Measurements from ENCODE around the gene RPGRIP1L. TPM values are rescaled to one million over a fixed set of nuclear protein-coding genes. Genes with fewer than 3 reads are reported as not detected.

The RPGRIP1L gene
- total RNA-seq, 3 donors from 2014 or later (not counting 1 experiment from before 2014, with no cell fraction given) = 2.3 to 3.0 (median 2.6) TPM

DNA sequence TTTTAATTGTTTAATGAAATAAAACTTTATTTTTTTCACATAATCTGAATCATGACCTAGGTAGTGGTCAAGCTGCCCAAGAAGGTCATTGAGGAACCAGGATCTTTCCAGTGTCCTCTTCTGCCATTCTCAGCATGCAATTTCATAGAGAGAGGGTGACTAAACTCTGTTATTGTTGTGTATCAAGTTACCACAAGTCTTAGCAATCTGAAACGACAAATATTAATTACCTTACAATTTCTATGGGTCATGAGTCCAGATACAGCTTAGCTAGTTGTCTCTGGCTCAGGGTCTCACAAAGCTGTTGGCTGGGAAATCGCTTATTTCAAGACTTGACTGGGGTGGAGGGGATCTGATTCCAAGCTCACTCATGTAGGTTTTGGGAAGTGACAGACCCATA lies 37.9 kb upstream of the RPGRIP1L start:
- Mint-ChIP-seq H3K27ac (no peak overlapping the region), H3K27me3 (ENCODE audit: low read depth in 2 of 2) (no peaks in the 10 kb centered on the region), H3K4me3 (no peak overlapping the region), H3K4me1 (peaks cover 24 to 28% of the 10 kb centered on the region in 2 donors), H3K9me3 (no peaks in the 10 kb centered on the region), H3K36me3 (no peaks in the 10 kb centered on the region)
- ATAC-seq (no peak), DNase-seq (no peak)
- TF ChIP-seq, protein P1, sequence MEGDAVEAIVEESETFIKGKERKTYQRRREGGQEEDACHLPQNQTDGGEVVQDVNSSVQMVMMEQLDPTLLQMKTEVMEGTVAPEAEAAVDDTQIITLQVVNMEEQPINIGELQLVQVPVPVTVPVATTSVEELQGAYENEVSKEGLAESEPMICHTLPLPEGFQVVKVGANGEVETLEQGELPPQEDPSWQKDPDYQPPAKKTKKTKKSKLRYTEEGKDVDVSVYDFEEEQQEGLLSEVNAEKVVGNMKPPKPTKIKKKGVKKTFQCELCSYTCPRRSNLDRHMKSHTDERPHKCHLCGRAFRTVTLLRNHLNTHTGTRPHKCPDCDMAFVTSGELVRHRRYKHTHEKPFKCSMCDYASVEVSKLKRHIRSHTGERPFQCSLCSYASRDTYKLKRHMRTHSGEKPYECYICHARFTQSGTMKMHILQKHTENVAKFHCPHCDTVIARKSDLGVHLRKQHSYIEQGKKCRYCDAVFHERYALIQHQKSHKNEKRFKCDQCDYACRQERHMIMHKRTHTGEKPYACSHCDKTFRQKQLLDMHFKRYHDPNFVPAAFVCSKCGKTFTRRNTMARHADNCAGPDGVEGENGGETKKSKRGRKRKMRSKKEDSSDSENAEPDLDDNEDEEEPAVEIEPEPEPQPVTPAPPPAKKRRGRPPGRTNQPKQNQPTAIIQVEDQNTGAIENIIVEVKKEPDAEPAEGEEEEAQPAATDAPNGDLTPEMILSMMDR (IDR thresholded peaks at IDR 0.05) = no peak
- Histone ChIP-seq H3K27ac (ENCODE audit: low read length) (no peak overlapping the region), H3K27me3 (ENCODE audit: control insufficient read depth, insufficient read depth, low read length) (no peaks in the 10 kb centered on the region), H3K4me3 (ENCODE audit: low read length) (no peak overlapping the region), H3K9me3 (ENCODE audit: control insufficient read depth, insufficient read depth, low read length) (no peaks in the 10 kb centered on the region), H3K4me1 (ENCODE audit: control insufficient read depth, insufficient read depth, low read length) (peaks cover 4% of the 10 kb centered on the region), H3K36me3 (ENCODE audit: control insufficient read depth, insufficient read depth, low read length) (no peaks in the 10 kb centered on the region)
- intact Hi-C loops (cut with micrococcal nuclease) = no loop called here
- 94% methylated on average over 2 of the region's 2 CpGs for WGBS (ENCODE audit: insufficient coverage)

DNA sequence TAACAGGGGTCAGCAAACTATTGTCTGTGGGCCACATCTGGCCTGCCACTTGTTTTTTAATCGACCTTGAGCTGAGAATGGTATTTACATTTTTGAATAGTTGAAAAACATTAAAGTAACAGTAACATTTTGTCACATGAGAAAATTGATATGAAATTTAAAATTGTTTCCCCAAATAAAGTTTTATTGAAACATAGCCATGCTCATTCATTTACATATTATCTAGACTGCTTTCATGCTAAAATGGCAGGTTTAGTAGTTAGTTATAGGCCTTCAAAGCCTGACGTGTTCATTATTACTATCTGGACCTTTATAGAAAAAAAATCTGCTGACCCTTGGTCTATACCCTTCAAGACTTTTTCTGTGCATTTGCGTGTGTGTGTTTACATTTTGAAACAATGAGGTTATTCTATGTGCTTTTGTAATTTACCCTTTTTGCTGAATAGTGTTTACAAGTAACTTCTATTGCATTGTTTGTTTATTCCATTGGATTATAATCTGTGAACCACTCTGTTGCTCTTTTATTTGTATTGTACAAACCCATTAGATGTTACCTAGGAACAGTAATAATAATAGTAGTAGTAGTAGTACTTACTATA lies 37.4 kb upstream of the RPGRIP1L start:
- H3K27me3 ChIP-seq (ENCODE audit: control insufficient read depth, insufficient read depth, low read length) = no peaks in the 10 kb centered on the region
- Mint-ChIP-seq H3K4me3 (no peak overlapping the region), H3K9me3 (no peaks in the 10 kb centered on the region), H3K27ac (no peak overlapping the region), H3K27me3 (ENCODE audit: low read depth in 2 of 2) (no peaks in the 10 kb centered on the region), H3K4me1 (peaks cover 29 to 32% of the 10 kb centered on the region in 2 donors), H3K36me3 (no peaks in the 10 kb centered on the region)
- no peak for DNase-seq
- no peaks in the 10 kb centered on the region for H3K36me3 ChIP-seq (ENCODE audit: control insufficient read depth, insufficient read depth, low read length)
- H3K4me1 ChIP-seq (ENCODE audit: control insufficient read depth, insufficient read depth, low read length) = peaks cover 4% of the 10 kb centered on the region
- no peak overlapping the region for H3K4me3 ChIP-seq (ENCODE audit: low read length)
- 90% methylated on average over 3 of the region's 3 CpGs for WGBS (ENCODE audit: insufficient coverage)
- intact Hi-C loops (cut with micrococcal nuclease) = no loop called here
- no peak for ATAC-seq
- H3K27ac ChIP-seq (ENCODE audit: low read length) = no peak overlapping the region
- H3K9me3 ChIP-seq (ENCODE audit: control insufficient read depth, insufficient read depth, low read length) = no peaks in the 10 kb centered on the region
- TF ChIP-seq, protein P1 (IDR thresholded peaks at IDR 0.05) = no peak

DNA sequence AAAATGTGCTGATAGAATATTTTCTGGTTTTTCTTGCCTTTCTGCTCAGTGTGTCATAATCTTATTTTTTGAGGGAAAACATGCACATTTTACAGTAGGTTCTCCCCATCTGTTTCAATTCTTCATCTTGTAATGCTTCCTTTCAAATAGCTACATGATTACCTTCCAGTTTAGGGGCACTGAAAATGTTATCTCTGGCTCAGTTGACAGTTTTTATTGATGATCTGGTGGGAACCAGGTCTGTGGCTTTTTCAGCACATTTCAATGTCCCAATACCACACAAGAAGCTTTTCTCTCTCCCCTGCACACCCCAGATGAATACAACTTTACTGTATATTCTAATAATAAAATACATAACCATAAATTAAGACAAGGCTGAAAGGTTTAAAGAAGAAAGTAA lies 36.8 kb upstream of the RPGRIP1L start:
- Histone ChIP-seq H3K27ac (ENCODE audit: low read length) (no peak overlapping the region), H3K27me3 (ENCODE audit: control insufficient read depth, insufficient read depth, low read length) (no peaks in the 10 kb centered on the region), H3K4me1 (ENCODE audit: control insufficient read depth, insufficient read depth, low read length) (peaks cover 4% of the 10 kb centered on the region), H3K36me3 (ENCODE audit: control insufficient read depth, insufficient read depth, low read length) (no peaks in the 10 kb centered on the region), H3K9me3 (ENCODE audit: control insufficient read depth, insufficient read depth, low read length) (no peaks in the 10 kb centered on the region), H3K4me3 (ENCODE audit: low read length) (no peak overlapping the region)
- Mint-ChIP-seq H3K4me3 (no peak overlapping the region), H3K9me3 (no peaks in the 10 kb centered on the region), H3K36me3 (no peaks in the 10 kb centered on the region), H3K4me1 (peaks cover 28 to 31% of the 10 kb centered on the region in 2 donors), H3K27ac (no peak overlapping the region), H3K27me3 (ENCODE audit: low read depth in 2 of 2) (no peaks in the 10 kb centered on the region)
- ATAC-seq (no peak), DNase-seq (no peak)
- TF ChIP-seq, protein P1 (IDR thresholded peaks at IDR 0.05) = no peak
- intact Hi-C loops (cut with micrococcal nuclease) = no loop called here

DNA sequence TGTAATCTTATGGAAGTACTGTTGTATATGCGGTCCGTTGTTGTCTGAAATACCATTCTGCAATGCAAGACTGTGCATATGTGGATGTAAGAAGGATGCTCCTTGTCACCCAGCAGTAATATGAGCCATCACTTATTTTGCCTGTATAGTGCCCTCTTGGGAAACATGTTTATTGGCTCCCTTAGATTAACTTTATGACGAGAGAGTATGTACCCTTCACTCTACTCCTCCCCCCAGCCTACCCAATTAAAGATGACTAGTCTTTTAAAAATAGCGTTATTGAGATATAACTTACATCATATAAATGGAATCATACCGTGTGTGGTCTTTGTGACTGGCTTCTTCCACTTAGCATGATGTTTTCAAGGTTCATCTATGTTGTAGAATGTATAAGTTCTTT lies 33.9 kb upstream of the RPGRIP1L start:
- Mint-ChIP-seq H3K27ac (no peak overlapping the region), H3K9me3 (no peaks in the 10 kb centered on the region), H3K27me3 (ENCODE audit: low read depth in 2 of 2) (no peaks in the 10 kb centered on the region), H3K4me3 (no peak overlapping the region), H3K36me3 (no peaks in the 10 kb centered on the region), H3K4me1 (peaks cover 15 to 21% of the 10 kb centered on the region in 2 donors)
- no peak for ATAC-seq
- TF ChIP-seq, protein P1 (IDR thresholded peaks at IDR 0.05) = no peak
- no peak for DNase-seq
- Histone ChIP-seq H3K4me1 (ENCODE audit: control insufficient read depth, insufficient read depth, low read length) (no peaks in the 10 kb centered on the region), H3K36me3 (ENCODE audit: control insufficient read depth, insufficient read depth, low read length) (no peaks in the 10 kb centered on the region), H3K27ac (ENCODE audit: low read length) (no peak overlapping the region), H3K4me3 (ENCODE audit: low read length) (no peak overlapping the region), H3K9me3 (ENCODE audit: control insufficient read depth, insufficient read depth, low read length) (no peaks in the 10 kb centered on the region), H3K27me3 (ENCODE audit: control insufficient read depth, insufficient read depth, low read length) (no peaks in the 10 kb centered on the region)
- 100% methylated on average over 3 of the region's 5 CpGs for WGBS (ENCODE audit: insufficient coverage)
- intact Hi-C loops (cut with micrococcal nuclease) = no loop called here

Measured in natural killer cell (primary cell).